ENCODE data around the gene PLCE1. TPM values are rescaled to one million over a fixed set of nuclear protein-coding genes. Genes with fewer than 3 reads are reported as not detected.

PLCE1 gene
- total RNA-seq (0.99 and 1.9 TPM in 2 replicates), polyA plus RNA-seq (1.6 and 3.0 TPM in 2 replicates)

GRCh38 chr10:93993782-93994437 is at the start of gene PLCE1:
Gene PLCE1, plus strand, starts transcription at chr10:93993931. Its CDS starts 37,116 bp downstream, at chr10:94031047.
- H3K36me3 ChIP-seq = no peaks in the 10 kb centered on the region
- peak within 1 kb of the TSS; percentile 51 for H3K4me3 ChIP-seq
- peaks cover 5% of the 10 kb centered on the region for H3K27me3 ChIP-seq
- no peaks in the 10 kb centered on the region for H3K9me3 ChIP-seq (ENCODE audit: low read depth)
- H3K27ac ChIP-seq = no peak within 1 kb of the TSS
- DNase-seq (ENCODE audit: low read depth in 1 of 2, low spot score in 1 of 2) = peak; percentile 54 to 80
- no peak for TF ChIP-seq CTCF (IDR thresholded peaks at IDR 0.05; ENCODE audit: low read depth, low read length)
- no peaks in the 10 kb centered on the region for H3K4me1 ChIP-seq (ENCODE audit: low read depth)

DNA sequence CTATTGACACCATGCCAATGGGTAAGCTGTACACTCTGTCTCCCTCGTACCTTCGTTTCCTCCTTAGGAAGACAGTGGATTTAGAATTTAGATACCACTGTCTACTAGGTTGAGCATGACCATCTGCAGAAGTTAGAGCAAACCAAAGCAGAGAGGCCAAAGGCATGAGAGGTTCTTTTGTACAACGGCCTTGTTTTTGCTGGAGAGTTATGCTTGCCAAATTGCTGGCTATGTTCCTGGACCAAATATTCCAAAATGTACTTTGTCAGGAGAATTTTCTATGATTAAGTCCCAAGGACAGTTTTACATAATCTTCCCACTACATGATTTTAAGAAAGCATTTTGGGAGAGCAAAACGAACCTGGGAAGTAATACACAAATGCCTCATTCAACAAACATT is 47.9 kb upstream of the PLCE1 start:
- H3K27ac ChIP-seq = no peak overlapping the region
- H3K4me3 ChIP-seq = no peak overlapping the region
- DNase-seq (ENCODE audit: low read depth in 1 of 2, low spot score in 1 of 2) = peak in 1 of 2 donors; percentile 28
- H3K9me3 ChIP-seq (ENCODE audit: low read depth) = no peaks in the 10 kb centered on the region
- no peak for TF ChIP-seq CTCF (IDR thresholded peaks at IDR 0.05; ENCODE audit: low read depth, low read length)
- no peaks in the 10 kb centered on the region for H3K36me3 ChIP-seq
- no peaks in the 10 kb centered on the region for H3K4me1 ChIP-seq (ENCODE audit: low read depth)
- H3K27me3 ChIP-seq = no peaks in the 10 kb centered on the region

GRCh38 chr10:93947055-93947454 is 46.7 kb upstream of the PLCE1 start:
- Histone ChIP-seq H3K36me3 (no peaks in the 10 kb centered on the region), H3K27ac (no peak overlapping the region), H3K4me3 (no peak overlapping the region), H3K9me3 (ENCODE audit: low read depth) (no peaks in the 10 kb centered on the region), H3K27me3 (no peaks in the 10 kb centered on the region), H3K4me1 (ENCODE audit: low read depth) (peaks cover 6% of the 10 kb centered on the region)
- TF ChIP-seq CTCF (IDR thresholded peaks at IDR 0.05; ENCODE audit: low read depth, low read length) = no peak
- DNase-seq (ENCODE audit: low read depth in 1 of 2, low spot score in 1 of 2) = peak; percentile 59 to 82

DNA sequence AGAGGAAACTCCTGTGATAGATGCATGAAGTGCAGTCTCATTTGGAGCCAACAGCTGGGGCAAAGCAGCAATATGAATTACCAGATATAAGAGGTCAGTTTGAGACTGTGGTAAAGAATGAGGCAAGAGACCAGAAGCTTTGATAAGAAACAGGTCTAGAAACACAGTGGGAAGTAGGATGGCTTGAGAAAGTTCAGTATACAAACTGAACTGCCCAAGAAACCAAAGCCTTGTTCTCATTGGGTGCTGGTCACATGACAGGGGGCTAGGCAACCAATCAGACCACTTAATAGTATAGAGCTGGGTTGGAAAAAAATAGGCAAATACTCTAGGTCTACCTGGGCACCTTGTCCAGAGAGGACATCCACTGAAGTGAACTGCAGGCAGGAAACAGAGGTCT is 46.2 kb upstream of the PLCE1 start:
- peaks cover 6% of the 10 kb centered on the region for H3K4me1 ChIP-seq (ENCODE audit: low read depth)
- H3K4me3 ChIP-seq = no peak overlapping the region
- TF ChIP-seq CTCF (IDR thresholded peaks at IDR 0.05; ENCODE audit: low read depth, low read length) = no peak
- no peaks in the 10 kb centered on the region for H3K9me3 ChIP-seq (ENCODE audit: low read depth)
- H3K27ac ChIP-seq = no peak overlapping the region
- DNase-seq (ENCODE audit: low read depth in 1 of 2, low spot score in 1 of 2) = peak in 1 of 2 donors; percentile 44
- no peaks in the 10 kb centered on the region for H3K27me3 ChIP-seq
- no peaks in the 10 kb centered on the region for H3K36me3 ChIP-seq

GRCh38 chr10:93951905-93952304 is 41.8 kb upstream of the PLCE1 start:
- TF ChIP-seq CTCF (IDR thresholded peaks at IDR 0.05; ENCODE audit: low read depth, low read length) = no peak
- H3K36me3 ChIP-seq = no peaks in the 10 kb centered on the region
- no peaks in the 10 kb centered on the region for H3K9me3 ChIP-seq (ENCODE audit: low read depth)
- H3K4me1 ChIP-seq (ENCODE audit: low read depth) = peaks cover 6% of the 10 kb centered on the region
- H3K27me3 ChIP-seq = no peaks in the 10 kb centered on the region
- H3K27ac ChIP-seq = peak overlapping the region; percentile 10
- H3K4me3 ChIP-seq = no peak overlapping the region
- peak in 1 of 2 donors; percentile 30 for DNase-seq (ENCODE audit: low read depth in 1 of 2, low spot score in 1 of 2)
